ENCODE results near the gene KRT75. TPM values are rescaled to one million over a fixed set of nuclear protein-coding genes. Genes with fewer than 3 reads are reported as not detected.
"Not testable (repeated sequence)": the region's sequence is repeated elsewhere in the genome, so short reads cannot be mapped to it uniquely, and the experiment has no call there.

The KRT75 gene
- polyA plus RNA-seq (ENCODE audit: insufficient read length): not detected

DNA sequence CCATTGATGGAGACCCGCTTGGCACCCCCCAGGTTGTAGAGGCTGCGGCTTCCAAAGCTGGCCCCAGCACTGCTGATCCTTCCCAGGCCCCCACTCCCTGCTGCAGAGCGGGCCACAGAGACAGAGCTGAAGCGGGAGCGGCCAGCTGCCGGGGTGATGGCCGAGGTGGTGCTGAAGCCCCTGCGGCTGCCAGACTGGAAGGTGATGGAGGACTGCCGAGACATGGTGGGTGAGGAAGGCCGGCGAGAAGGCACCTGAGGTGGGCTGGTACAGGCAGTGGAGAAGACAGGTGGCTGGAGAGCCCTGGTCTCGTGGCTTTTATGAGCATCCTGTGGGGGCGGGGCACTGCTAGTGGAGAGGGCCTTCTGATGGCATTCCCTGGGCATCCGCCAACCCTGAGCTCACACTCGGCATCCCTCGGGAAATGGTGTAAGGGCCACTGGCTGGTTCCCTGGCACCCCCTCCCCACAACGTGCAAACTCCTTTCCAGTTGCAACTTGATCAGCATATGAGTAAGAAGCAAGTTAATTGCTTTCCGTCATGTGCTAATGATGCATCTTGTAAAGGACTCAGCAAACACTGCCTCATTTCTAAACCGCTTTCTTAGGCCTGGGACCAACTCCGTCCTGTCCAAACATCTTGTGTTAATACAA lies at the start of gene KRT75:
TSS of gene KRT75 (minus strand) at position 291 of the 653 bp plus-strand sequence. CDS start at position 224, 67 bp downstream.
- DNase-seq (ENCODE audit: low read depth): no peak

GRCh38 chr12:52480073-52480472 lies 45.9 kb upstream of the KRT75 start:
- DNase-seq (ENCODE audit: low read depth): no peak

- no peak for DNase-seq (ENCODE audit: low read depth)
These were observed 43.5 kb upstream of the KRT75 start for GRCh38 chr12:52477651-52478050.

DNA sequence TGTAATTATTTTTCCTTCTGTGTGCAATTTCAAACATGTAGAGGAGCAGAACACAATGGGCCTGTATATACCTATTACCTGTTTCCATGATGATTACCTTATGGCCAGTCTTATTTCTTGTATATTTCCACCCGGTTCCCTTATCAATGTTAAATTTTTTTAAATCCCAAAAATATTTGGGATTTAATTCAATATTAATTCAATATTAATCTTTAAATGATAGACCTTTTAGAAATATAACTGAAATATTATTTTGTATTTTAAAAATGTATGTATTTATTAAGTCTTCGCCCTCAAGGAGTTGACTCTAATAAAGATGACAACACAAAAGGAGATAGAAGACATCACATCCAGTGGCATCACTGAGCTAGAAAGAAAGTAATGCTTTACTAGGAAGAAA lies 40.0 kb upstream of the KRT75 start:
- no peak for DNase-seq (ENCODE audit: low read depth)

DNA sequence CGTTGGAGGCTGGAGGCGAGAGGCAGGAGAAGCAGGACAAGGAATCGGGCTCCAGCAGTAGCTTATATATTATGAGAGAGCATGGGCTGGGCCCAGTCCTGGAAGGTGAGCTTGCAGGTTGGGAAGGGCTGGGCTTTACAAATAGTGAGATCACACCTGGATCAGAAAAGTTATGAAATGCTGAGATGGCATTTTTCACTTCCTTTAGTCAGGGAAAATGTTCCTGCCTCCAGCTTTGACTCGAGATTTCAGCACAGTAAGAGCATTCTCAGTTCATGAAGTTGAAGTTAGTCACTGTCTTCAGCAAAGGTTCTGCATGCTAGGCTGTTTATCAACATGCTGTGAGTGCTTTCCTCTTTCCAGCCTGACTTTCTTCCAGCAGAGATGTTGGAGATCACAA lies 39.6 kb upstream of the KRT75 start, which contains the start of gene KRT6C:
TSS of gene KRT6C (minus strand) at position 38 of the 400 bp plus-strand sequence. CDS start 68 bp downstream, outside the sequence.
- DNase-seq (ENCODE audit: low read depth): no peak

GRCh38 chr12:52469853-52470252 lies 35.7 kb upstream of the KRT75 start:
- DNase-seq (ENCODE audit: low read depth): no peak

- no peak for DNase-seq (ENCODE audit: low read depth)
These were observed 30.7 kb upstream of the KRT75 start for GRCh38 chr12:52464897-52465296.

DNA sequence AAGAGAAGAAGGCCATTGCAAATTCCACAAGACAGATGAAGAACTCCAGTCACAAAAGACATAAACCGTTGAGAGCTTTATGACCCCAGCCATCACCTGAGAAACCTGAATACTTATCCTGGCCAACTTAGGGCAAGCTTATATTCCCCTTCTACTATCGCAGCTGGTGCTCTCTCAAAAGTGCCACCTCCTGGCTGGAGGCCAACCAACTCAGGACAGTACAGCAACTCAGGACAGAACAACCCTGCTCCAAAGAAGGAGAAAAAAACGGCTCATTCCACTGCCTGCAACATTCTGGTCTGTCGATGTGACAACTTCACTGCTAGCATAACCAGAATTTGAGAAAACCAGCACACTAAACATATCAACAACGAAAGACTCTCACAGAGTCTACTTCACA lies 27.5 kb upstream of the KRT75 start:
- DNase-seq (ENCODE audit: low read depth): no peak

DNA sequence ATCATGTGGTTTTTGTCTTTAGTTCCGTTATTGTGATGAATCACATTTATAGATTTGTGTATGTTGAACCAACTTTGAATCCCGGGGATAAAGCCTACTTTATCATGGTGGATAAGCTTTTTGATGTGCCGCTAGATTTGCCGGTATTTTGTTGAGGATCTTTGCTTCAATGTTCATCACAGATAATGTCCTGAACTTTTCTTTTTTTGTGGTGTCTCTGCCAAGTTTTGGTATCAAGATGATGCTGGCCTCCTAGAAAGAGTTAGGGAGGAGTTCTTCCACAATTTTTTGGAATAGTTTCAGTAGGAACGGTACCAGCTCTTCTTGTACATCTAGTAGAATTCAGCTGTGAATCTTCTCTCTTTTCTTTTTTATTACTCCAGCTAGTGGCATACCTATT lies 24.7 kb upstream of the KRT75 start:
- DNase-seq (ENCODE audit: low read depth): no peak

DNA sequence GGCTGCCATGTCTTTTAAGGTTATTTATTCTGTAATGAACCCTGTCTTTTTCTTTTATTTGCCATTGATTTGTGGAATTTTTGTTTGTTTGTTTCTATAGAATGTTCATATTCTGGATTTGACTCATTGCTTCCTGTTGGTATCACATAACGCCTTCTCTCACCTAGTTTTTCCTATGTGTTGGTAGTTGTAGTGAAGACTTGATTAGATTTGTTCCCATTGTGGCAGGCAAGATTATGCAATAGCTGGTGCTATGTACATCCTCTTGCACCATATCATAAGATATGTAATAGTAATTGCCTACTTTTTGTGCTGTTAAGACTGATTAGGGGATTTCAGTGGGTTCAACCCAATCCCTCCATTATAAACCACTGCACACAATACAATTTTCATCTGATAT lies 21.6 kb upstream of the KRT75 start:
- DNase-seq (ENCODE audit: low read depth): no peak

GRCh38 chr12:52454411-52455201 lies 20.4 kb upstream of the KRT75 start:
- no peak for DNase-seq (ENCODE audit: low read depth)

DNA sequence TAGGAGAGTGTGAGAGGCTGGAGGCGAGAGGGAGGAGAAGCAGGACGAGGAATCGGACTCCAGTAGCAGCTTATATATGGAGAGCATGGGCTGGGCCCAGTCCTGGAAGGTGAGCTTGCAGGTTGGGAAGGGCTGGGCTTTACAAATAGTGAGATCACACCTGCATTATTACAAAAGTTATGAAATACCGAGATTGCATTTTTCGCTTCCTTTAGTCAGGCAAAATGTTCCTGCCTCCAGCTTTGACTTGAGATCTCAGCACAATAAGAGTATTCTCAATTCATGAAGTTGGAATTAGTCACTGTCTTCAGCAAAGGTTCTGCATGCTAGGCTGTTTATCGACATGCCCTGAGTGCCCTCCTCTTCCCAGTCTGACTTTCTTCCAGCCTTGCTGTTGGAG lies 17.9 kb upstream of the KRT75 start, which contains the start of gene KRT6B:
TSS of gene KRT6B (minus strand) at position 46 of the 400 bp plus-strand sequence. CDS start 68 bp downstream, outside the sequence.
- no peak for DNase-seq (ENCODE audit: low read depth)

GRCh38 chr12:52448228-52448627 lies 14.1 kb upstream of the KRT75 start:
- DNase-seq (ENCODE audit: low read depth): no peak

GRCh38 chr12:52447196-52447595 lies 13.0 kb upstream of the KRT75 start:
- not testable (repeated sequence) for DNase-seq (ENCODE audit: low read depth)

- no peak for DNase-seq (ENCODE audit: low read depth)
These were observed 12.3 kb upstream of the KRT75 start for GRCh38 chr12:52446367-52447045.

GRCh38 chr12:52445876-52446275 lies 11.7 kb upstream of the KRT75 start:
- DNase-seq (ENCODE audit: low read depth): no peak

DNA sequence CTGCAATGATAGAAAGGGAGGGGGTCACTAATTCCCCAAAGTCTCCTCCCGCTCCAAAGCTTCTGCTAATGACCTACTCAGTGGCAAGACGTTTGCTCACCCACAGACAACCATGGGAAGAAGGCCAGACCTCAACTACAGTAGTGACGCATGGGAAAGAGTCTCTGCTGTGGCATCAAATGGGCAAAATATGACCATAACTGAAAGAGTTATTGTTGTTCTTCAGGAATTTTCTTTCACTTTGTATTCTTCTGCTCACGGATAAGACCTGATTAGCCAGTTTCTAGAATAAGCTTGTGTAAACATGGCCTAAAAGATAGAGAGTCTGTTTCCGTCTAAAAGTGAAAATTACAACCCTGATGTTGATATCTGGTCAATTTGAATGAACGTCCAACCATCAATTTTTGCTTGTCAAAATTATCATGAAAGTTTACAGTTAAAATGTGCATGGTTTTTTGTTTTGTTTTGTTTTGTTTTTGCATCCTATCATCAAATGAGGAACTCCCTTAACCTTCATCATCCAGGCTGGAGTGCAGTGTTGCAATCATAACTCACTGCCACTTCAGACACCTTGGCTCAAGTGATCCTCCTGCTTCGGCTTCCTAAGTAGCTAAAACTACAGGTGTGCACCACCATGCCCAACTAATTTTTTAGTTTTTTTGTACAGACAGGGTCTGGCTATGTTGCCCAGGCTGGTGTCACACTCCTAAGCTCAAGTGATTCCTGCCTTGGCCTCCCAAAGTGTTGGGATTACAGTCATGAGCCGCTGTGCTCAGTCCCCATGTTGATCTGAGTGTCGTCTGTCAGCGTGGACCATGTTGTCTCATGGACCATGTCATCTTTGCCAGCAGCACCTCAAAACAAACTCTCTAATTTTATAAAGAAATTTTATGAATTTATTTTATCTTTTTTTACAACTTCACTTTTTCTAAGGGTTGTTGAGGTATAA lies 10.8 kb upstream of the KRT75 start:
- DNase-seq (ENCODE audit: low read depth): no peak

GRCh38 chr12:52443966-52444365 lies 9.8 kb upstream of the KRT75 start:
- DNase-seq (ENCODE audit: low read depth): no peak

DNA sequence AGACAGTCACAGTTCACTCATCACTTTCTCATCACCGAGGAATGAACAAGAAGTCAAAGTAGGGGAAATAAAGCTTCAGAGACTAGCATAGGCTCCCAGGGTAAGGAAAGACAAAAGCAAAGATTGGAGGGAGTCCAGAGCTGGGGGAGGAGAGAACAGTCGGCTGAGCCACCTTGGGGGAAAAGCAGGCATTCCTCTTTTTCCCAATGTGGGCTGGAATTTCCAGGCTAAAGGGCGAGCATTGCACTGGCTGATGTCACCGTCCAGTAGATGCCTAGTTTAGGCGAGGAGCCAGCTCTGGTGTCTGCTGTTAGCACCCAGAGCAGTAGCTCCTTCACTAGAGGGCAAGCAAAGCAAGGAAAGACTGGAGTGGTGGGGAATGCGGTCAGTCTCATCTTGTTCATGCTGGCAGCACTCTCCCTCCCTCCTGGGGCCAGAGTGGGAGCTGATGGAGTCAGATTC lies 8.5 kb upstream of the KRT75 start:
- DNase-seq (ENCODE audit: low read depth): no peak

DNA sequence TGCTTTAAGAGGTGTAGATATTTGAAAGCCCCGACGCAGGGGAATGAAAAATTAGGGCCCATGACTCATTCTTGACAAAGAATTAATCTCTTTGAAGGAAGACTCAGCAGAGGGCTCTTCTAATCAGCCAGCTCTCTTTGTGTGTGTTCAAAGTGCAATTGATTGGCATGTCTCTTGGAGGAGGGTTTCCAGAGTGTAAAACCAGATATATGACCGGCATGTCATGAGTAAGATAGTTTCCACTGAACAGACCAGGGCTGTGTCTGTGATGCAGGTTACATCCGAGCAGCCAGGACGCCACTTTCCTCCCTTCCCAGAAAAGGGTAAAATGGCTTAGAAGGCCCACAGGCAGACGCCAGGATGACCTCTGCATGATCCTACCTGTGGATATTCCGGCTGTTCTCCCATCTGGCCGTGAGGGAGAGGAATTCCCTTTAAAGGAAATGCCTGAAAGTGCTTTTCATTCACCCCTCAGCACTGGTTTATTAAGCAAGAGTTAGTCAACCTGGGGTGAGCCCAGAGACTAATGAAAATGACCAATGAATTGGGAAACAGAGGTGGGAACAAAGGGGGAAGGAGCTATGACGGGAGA lies 7.2 kb upstream of the KRT75 start:
- DNase-seq (ENCODE audit: low read depth): no peak

Data from forelimb muscle (tissue), 1 donor.